Breast epithelium (tissue), 4 donors: ENCODE results near the gene LAMA4. TPM values are rescaled to one million over a fixed set of nuclear protein-coding genes. Genes with fewer than 3 reads are reported as not detected.

Experiments
- DNase-seq, 2 donors: peaks; one replicate each; pipeline ENCODE4 v3.0.0-alpha.2; 2019; ENCODE audit warnings: low spot score in 2 of 2
- H3K27ac ChIP-seq, 2 donors: fragments of 200-600 bp; sonication (generic) in 1 of 2; one replicate each; pipeline ENCODE4 v1.5.1; 2016 to 2019; ENCODE audit warnings: mild to moderate bottlenecking in 1 of 2
- H3K27me3 ChIP-seq, 2 donors: fragments of 200-600 bp; sonication (generic) in 1 of 2; one replicate each; pipeline versions ENCODE4 v1.5.1 to v1.6.0; 2017 to 2019; ENCODE audit warnings: control low read depth in 1 of 2, mild to moderate bottlenecking in 1 of 2
- H3K36me3 ChIP-seq: fragments of 200-600 bp; one replicate; pipeline ENCODE4 v1.5.1; 2019
- H3K4me1 ChIP-seq, 2 donors: fragments of 200-600 bp; sonication (generic); one replicate each; pipeline ENCODE4 v1.5.1; 2016 to 2019; ENCODE audit warnings: control low read depth in 1 of 2
- H3K4me3 ChIP-seq, 3 donors: fragments of 200-600 bp; sonication (generic); 1 replicate in 2 of 3; 2 replicates in 1 of 3; pipeline ENCODE4 v1.5.1; 2016 to 2019; ENCODE audit warnings: mild to moderate bottlenecking in 3 of 3, moderate library complexity in 2 of 3
- H3K9me3 ChIP-seq, 2 donors: fragments of 200-600 bp; sonication (generic) in 1 of 2; one replicate each; pipeline ENCODE4 v1.5.1; 2016 to 2019; ENCODE audit warnings: control low read depth in 1 of 2
- POLR2A ChIP-seq: fragments of 450-650 bp; IDR thresholded peaks from one replicate; pipeline ENCODE4 v1.6.1; 2016; ENCODE audit warnings: antibody characterized with exemption, mild to moderate bottlenecking, moderate library complexity
- POLR2AphosphoS5 ChIP-seq, 3 donors: sonication (generic); formaldehyde crosslinking; IDR thresholded peaks; one replicate each; pipeline ENCODE4 v1.6.1; 2017; ENCODE audit warnings: antibody characterized with exemption in 3 of 3
- intact Hi-C: fragments of 100-400 bp; cut with DNase I; formaldehyde crosslinking; loops from one replicate; pipeline ENCODE4 v1.15.1; 2023; ENCODE audit warnings: low total_unique reads
- total RNA-seq, 3 donors: library from RNA; depleted of rRNA; stranded (reverse); fragments of >200 nt; gene quantifications; one replicate each; pipeline ENCODE4 v1.1.0, GENCODE V29; 2016
- TF ChIP-seq, protein P1 (sequence below), 3 donors: fragments of 450-650 bp; IDR thresholded peaks; one replicate each; pipeline ENCODE4 v1.5.1; 2016 to 2017; ENCODE audit warnings: antibody characterized with exemption in 3 of 3, mild to moderate bottlenecking in 3 of 3, moderate library complexity in 3 of 3

Gene LAMA4
- total RNA-seq, 3 donors from 2014 or later = 54.0 to 142 (median 129) TPM

DNA sequence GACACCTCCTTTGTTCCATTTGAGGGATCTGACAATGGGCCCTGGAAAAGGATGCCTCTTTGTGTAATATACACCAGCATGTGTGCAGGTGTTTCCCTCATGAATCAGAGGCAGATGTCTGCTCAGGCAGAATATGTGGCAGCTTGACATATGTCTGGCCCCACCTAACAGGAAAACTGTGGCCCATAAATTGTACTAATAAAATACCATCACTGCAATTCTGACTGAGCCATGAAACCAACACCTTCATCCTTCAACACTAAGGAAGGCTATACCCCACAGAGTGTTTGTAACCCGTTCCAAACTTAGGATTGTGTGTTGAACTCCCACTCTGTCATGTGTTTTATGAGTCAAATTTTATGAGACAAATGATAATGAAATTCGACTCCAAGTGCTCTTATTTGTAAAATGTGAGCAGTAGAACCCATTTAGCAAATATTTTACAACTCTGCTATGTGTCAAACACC lies 22.7 kb downstream of the LAMA4 start:
- H3K36me3 ChIP-seq = no peaks in the 10 kb centered on the region
- intact Hi-C loops = no loop called here
- no peaks in the 10 kb centered on the region for H3K9me3 ChIP-seq
- no peaks in the 10 kb centered on the region for H3K27me3 ChIP-seq
- TF ChIP-seq, protein P1, sequence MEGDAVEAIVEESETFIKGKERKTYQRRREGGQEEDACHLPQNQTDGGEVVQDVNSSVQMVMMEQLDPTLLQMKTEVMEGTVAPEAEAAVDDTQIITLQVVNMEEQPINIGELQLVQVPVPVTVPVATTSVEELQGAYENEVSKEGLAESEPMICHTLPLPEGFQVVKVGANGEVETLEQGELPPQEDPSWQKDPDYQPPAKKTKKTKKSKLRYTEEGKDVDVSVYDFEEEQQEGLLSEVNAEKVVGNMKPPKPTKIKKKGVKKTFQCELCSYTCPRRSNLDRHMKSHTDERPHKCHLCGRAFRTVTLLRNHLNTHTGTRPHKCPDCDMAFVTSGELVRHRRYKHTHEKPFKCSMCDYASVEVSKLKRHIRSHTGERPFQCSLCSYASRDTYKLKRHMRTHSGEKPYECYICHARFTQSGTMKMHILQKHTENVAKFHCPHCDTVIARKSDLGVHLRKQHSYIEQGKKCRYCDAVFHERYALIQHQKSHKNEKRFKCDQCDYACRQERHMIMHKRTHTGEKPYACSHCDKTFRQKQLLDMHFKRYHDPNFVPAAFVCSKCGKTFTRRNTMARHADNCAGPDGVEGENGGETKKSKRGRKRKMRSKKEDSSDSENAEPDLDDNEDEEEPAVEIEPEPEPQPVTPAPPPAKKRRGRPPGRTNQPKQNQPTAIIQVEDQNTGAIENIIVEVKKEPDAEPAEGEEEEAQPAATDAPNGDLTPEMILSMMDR (IDR thresholded peaks at IDR 0.05) = no peak
- no peak overlapping the region for H3K27ac ChIP-seq
- H3K4me1 ChIP-seq = no peaks in the 10 kb centered on the region
- DNase-seq = no peak
- no peak overlapping the region for H3K4me3 ChIP-seq

DNA sequence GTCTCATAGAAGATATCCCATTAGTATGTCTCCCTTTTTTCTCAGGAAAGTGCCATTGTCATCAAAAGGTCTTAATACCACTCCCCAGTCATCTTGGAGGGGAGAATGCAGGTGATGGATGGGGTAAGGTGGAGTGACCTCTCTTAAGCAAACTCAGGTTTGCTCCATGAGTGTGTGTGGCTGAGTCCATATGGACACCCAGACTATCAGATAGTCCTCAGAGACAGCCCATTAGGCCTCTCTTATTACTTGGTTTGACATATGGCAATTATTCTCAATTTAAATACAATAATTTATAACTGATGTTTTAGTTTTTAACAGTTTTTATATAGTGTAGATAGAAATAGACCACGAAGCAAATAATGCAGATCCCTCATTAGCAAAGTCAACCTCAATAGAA lies 23.2 kb downstream of the LAMA4 start:
- intact Hi-C loops = no loop called here
- Histone ChIP-seq H3K4me1 (no peaks in the 10 kb centered on the region), H3K27me3 (no peaks in the 10 kb centered on the region), H3K4me3 (no peak overlapping the region), H3K27ac (peak overlapping the region in 1 of 2 donors; percentile 11), H3K9me3 (no peaks in the 10 kb centered on the region), H3K36me3 (no peaks in the 10 kb centered on the region)
- no peak for DNase-seq
- TF ChIP-seq POLR2A (no peak), POLR2AphosphoS5 (IDR thresholded peaks at IDR 0.05) (no peak)
- TF ChIP-seq, protein P1 (IDR thresholded peaks at IDR 0.05) = no peak

DNA sequence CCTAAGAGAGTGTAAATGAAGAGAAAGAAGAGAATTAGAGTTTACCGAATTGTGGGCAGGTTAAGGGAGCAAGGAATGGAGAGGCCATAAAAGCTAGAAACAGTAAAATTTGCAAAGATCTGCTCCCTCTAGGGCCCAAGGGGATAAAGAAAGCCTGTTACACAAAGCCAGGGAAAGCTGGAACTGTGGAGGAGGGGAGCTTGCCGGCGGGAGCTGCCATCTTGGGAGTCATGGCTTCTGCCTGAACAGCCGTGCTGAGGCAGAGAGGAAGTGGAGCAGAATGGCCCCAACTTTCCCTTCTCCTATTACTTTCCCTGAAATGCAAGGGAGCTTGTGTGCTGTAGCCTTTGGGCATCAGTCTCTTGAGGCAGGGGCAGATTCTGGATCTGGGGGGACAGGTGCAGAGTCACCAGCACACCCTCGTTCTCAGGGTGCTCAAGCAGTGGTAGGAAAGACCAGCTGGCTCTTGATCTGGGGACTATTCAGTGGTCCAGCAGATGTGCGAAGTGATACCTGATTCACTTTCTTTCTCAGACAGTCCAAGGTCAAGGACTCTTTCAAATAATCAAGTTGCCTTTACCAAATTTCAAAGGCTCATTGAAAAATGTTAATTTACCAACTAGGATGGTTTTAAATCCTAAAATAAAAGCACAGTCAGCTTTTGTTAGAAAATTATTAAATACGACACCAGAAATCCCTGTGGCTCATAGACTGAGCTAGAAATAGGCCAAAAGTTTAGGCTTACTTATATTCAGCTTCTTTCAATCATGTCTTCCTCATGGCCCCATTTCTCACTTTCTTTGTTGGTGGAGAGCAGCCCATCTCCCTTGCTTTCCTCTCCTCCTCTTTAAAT lies 25.7 kb downstream of the LAMA4 start:
- H3K36me3 ChIP-seq = no peaks in the 10 kb centered on the region
- H3K9me3 ChIP-seq = no peaks in the 10 kb centered on the region
- H3K4me3 ChIP-seq = no peak overlapping the region
- no peaks in the 10 kb centered on the region for H3K27me3 ChIP-seq
- intact Hi-C loops = loop anchor here (5.0 kb wide), 1 partner anchor 226 kb away; no protein-coding TSS in a partner anchor
- H3K4me1 ChIP-seq = peaks cover 0 to 2% of the 10 kb centered on the region in 2 donors
- peak overlapping the region in 1 of 2 donors; percentile 28 for H3K27ac ChIP-seq
- TF ChIP-seq, protein P1 (IDR thresholded peaks at IDR 0.05) = no peak
- TF ChIP-seq POLR2A (no peak), POLR2AphosphoS5 (IDR thresholded peaks at IDR 0.05) (no peak)
- DNase-seq = no peak

DNA sequence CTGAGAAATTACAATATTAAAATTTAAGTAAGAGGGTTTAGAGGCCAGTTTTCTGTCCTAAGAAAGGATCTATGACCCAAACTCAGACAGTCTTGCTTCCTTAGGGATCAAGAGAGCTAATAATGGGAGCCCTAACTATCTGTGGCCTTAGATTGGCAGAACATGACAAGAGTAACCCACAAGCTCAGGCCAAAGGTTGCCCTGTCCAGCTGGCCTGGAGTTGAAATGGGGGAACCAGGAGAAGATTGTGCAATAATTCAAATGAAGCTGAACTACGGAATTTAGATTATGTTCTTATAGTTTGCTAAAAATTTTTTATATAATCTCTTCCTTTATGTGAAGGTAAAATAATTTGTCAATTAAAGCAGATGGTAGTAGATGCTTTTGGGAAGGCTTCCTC lies 26.4 kb downstream of the LAMA4 start:
- Histone ChIP-seq H3K36me3 (no peaks in the 10 kb centered on the region), H3K27ac (no peak overlapping the region), H3K27me3 (no peaks in the 10 kb centered on the region), H3K4me1 (peaks cover 0 to 2% of the 10 kb centered on the region in 2 donors), H3K9me3 (no peaks in the 10 kb centered on the region), H3K4me3 (no peak overlapping the region)
- intact Hi-C loops = loop anchor here (5.0 kb wide), 1 partner anchor 226 kb away; no protein-coding TSS in a partner anchor
- no peak for DNase-seq
- TF ChIP-seq, protein P1 (IDR thresholded peaks at IDR 0.05) = no peak
- no peak for TF ChIP-seq POLR2AphosphoS5 (IDR thresholded peaks at IDR 0.05)
- TF ChIP-seq POLR2A = no peak

DNA sequence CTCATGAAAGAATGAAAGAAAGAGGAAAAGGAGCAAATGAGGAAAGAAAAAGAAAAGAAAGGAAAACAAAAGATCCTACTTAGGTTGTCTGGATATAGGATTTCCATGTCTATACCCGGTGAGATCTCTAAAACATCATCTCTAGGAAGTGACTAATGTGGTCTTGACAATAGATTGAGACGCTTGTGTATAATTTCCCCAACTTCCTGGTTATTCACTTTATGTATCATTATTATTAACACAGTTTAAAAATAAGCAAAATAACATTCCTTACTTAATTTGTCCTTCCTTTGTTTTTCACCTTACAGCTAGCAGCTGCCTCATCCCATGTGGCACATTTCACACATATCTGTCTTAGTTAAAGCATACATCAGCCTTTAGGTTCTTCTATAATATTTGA lies 27.0 kb downstream of the LAMA4 start:
- H3K4me1 ChIP-seq = peaks cover 0 to 2% of the 10 kb centered on the region in 2 donors
- no peak overlapping the region for H3K27ac ChIP-seq
- no peak overlapping the region for H3K4me3 ChIP-seq
- no peaks in the 10 kb centered on the region for H3K27me3 ChIP-seq
- no peak for DNase-seq
- no peak for TF ChIP-seq POLR2AphosphoS5 (IDR thresholded peaks at IDR 0.05)
- TF ChIP-seq POLR2A = no peak
- TF ChIP-seq, protein P1 (IDR thresholded peaks at IDR 0.05) = no peak
- no peaks in the 10 kb centered on the region for H3K36me3 ChIP-seq
- H3K9me3 ChIP-seq = no peaks in the 10 kb centered on the region
- intact Hi-C loops = loop anchor here (5.0 kb wide), 1 partner anchor 225 kb away; no protein-coding TSS in a partner anchor
